Mesodermal cell (in vitro differentiated cells): Measurements from ENCODE around the gene BAIAP3.
"Not testable (repeated sequence)": the region's sequence is repeated elsewhere in the genome, so short reads cannot be mapped to it uniquely, and the experiment has no call there.

Experiments used
- H3K27ac ChIP-seq: 2 replicates; pipeline ENCODE4 v1.7.0; 2013; ENCODE audit warnings: mild to moderate bottlenecking, low read depth, low read length, moderate library complexity; ENCODE audit not compliant: severe bottlenecking
- H3K36me3 ChIP-seq: 2 replicates; pipeline ENCODE4 v1.7.1; 2013; ENCODE audit warnings: mild to moderate bottlenecking, low read length, moderate library complexity; ENCODE audit not compliant: control insufficient read depth, insufficient read depth
- H3K4me1 ChIP-seq: one replicate; pipeline ENCODE4 v1.7.1; 2013; ENCODE audit warnings: mild to moderate bottlenecking, low read length; ENCODE audit not compliant: insufficient read depth, control insufficient read depth, poor library complexity, severe bottlenecking
- H3K4me3 ChIP-seq: 2 replicates; pipeline ENCODE4 v1.7.0; 2013; ENCODE audit warnings: low read length, control low read depth, mild to moderate bottlenecking; ENCODE audit not compliant: insufficient read depth, poor library complexity, severe bottlenecking; ENCODE audit errors: extremely low read depth
- H3K9me3 ChIP-seq: 2 replicates; pipeline ENCODE4 v1.7.1; 2013; ENCODE audit warnings: mild to moderate bottlenecking, low read length, moderate library complexity; ENCODE audit not compliant: control insufficient read depth
- WGBS, 2 experiments: methylation state at CpG; one replicate each; pipeline ENCODE4 v1.1.5; 2013; ENCODE audit warnings: missing lambda C conversion rate in 2 of 2; ENCODE audit not compliant: insufficient coverage in 2 of 2; 5-methylcytosine and 5-hydroxymethylcytosine counted together

Gene BAIAP3

DNA sequence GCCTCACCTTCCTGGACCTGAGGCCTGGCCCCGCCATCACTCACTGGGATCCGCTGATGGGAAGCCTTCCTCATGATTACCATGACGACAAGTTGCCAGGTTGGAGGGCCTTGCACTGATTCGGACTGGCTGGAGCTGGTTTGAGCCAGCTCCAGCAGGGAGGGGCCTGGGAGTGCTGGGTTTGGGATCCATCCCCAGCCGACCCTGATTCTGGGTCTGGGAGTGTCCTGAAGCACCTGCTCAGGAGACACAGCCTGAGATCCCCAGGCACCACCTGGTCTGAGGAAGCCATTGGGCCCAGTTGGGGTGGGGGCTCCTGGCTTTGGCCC, 5.9 kb upstream of the BAIAP3 start:
- peaks cover 21% of the 10 kb centered on the region for H3K36me3 ChIP-seq
- peaks cover 5% of the 10 kb centered on the region for H3K9me3 ChIP-seq
- H3K4me1 ChIP-seq = peaks cover 13% of the 10 kb centered on the region
- H3K4me3 ChIP-seq = no peak overlapping the region
- H3K27ac ChIP-seq = no peak overlapping the region
- WGBS, 2 experiments = 65 to 77% methylated on average over 5 of the region's 5 CpGs

DNA sequence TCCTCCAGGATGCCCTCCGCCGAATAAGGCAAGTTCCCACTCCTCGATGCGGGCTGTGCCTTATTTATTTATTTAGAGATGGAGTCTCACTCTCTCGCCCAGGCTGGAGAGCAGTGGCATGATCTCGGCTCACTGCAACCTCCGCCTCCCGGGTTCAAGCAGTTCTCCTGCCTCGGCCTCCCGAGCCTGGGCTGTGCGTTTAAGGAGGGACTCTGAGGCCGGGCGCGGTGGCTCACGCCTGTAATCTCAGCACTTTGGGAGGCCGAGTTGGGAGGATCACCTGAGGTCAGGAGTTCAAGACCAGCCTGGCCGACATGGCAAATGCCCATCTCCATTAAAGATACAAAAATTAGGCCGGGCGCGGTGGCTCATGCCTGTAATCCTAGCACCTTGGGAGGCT, 5.3 kb upstream of the BAIAP3 start:
- H3K4me3 ChIP-seq, H3K9me3 ChIP-seq, H3K27ac ChIP-seq: not testable (repeated sequence)
- peaks cover 19% of the 10 kb centered on the region for H3K36me3 ChIP-seq
- 95 to 96% methylated on average over 17 to 18 of the region's 20 CpGs for WGBS, 2 experiments
- peaks cover 16% of the 10 kb centered on the region for H3K4me1 ChIP-seq

DNA sequence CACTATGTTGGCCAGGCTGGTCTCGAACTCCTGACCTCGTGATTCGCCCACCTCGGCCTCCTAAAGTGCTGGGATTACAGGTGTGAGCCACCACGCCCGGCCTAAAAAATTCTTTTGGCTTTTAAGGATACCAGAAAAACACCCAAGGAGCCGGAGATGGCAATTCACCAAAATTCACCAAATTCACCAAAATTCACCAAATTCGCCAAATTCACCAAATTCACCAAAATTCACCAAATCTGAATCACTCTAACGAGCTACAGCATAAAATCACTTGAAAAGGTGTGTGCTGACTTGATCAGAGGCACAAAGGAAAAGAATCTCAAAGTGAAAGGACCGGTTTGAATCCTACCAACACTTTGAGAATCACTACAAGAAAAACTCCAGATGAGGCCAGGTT, 4.5 kb upstream of the BAIAP3 start:
- H3K9me3 ChIP-seq = not testable (repeated sequence)
- peaks cover 12% of the 10 kb centered on the region for H3K36me3 ChIP-seq

DNA sequence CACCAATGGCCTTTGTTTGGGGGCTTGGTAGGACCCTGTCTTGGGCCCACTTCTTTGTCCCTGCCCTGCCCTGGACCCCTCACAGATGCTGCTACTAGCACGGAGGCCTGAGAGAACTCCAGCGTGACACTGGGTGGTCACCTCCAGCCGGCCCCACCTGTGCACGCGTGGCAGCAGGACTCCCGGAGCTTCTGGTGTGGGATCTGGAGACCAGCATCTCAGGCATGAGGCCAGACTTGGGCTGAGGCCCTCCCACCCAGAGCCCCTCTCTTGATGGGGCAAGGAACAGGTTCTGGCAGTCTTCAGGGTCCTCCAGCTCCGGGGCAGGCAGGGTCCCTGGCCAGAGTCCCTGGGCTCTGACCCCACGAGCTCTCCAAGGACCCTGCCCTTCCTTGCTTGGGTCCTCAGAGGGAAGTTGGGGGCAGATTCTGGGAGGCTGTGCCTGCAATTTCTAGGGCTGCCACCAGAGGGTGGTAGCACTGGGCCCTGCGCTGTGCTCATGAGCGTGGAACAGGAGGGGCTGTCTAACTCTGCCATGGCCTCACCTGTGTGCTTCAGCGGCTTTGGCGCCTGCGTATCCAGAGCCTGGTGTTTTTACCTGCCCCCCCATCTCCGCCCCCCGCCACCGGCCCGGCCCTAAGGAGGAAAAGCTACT, 3.1 kb upstream of the BAIAP3 start:
- WGBS, 2 experiments = 85 to 93% methylated on average over 6 to 15 of the region's 17 CpGs
- peaks cover 16% of the 10 kb centered on the region for H3K4me1 ChIP-seq
- H3K27ac ChIP-seq = no peak overlapping the region

More for the DNA sequence above, 4.5 kb upstream of the BAIAP3 start:
- H3K27ac ChIP-seq, H3K4me3 ChIP-seq: not testable (repeated sequence)
- H3K4me1 ChIP-seq = peaks cover 16% of the 10 kb centered on the region
- WGBS, 2 experiments = 93 to 98% methylated on average over 7 to 8 of the region's 10 CpGs

DNA sequence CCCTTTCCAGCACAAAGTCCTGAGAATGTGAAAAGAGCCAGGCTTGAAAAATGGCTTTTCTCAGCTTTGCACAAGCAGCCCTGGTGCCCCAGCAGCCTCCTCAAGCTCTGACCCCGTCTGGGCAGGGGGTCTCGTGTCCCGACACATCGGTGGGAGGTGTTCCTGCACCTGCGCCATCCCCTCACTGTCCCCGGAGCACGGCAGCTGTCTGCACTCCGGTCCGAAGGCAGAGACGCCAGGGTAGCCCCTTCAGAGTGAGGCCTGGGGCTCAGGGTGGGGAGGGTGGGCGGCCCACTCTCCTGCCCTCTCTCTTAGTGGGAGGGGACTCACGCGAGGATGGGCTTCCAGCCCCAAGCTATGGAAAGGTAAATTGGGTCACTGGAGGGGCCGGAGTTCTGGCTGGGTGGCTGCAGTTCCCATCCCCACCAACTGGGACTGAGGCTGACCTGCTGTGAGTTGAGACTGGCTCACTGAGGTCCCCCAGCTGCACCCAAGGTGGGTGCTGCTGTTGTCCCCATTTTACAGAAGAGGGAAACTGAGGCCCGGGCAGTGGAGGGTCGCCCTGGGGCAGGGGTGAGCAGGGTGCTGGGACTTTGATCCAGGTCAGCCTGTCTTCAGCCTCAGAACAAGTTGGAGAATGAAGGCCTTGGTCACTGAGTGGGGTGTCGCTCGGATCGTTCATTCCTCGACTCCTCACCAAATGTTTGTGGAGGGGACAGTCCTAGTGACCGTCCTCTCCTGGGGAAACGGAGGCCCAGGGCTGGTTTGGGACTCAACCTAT, 2.3 kb upstream of the BAIAP3 start:
- peaks cover 16% of the 10 kb centered on the region for H3K4me1 ChIP-seq
- peak overlapping the region; percentile 21 for H3K4me3 ChIP-seq
- peak overlapping the region; percentile 83 for H3K27ac ChIP-seq
- no peaks in the 10 kb centered on the region for H3K36me3 ChIP-seq
- H3K9me3 ChIP-seq = peaks cover 5% of the 10 kb centered on the region
- 53 to 67% methylated on average over 11 to 21 of the region's 22 CpGs for WGBS, 2 experiments

More for the DNA sequence above, 3.1 kb upstream of the BAIAP3 start:
- Histone ChIP-seq H3K9me3 (peaks cover 5% of the 10 kb centered on the region), H3K36me3 (no peaks in the 10 kb centered on the region), H3K4me3 (no peak overlapping the region)

DNA sequence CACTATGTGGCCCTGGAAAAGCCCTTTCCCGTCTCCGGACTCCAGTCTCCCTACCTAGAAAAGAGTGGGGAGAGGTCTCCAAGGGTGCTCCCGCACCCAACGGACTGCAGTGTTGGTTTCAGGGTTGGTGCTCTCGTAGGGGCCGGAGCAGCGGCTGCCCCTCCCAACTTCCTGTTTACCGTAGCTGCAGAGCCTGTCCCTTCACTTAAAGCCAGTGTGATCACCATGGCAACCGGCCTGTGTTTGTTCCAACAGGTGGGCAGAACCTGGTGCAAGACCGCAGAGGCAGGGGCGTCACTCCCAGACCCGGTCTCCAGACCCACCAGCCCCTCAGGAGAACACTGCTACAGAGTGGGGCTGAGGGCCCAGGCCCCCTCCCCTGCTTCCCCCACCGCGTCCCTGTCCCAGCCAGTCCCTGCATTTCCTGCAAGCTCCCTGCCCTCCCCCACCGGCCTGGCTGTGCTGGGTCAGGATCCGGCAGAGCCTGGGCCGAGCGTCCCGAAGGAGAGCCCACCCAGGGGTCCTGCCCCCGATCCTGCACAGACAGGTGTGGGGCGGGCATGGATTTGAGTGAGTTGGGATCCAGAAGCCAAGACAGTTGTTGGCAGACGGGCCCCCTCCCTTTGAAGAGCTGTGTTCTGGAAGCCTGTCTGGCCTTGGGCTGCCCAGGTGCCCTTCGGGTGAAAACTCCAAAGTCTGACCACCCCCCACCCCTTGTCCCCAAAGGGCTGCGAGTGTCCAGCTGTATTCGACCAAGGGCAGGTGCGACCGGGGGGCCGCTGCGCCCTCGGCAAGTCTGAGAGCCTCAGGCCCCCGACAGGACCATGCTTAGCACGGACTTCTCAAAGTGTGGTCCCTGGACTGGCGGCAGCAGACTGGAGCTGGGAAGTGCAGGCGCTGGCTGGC, 1.5 kb upstream of the BAIAP3 start:
- Histone ChIP-seq H3K4me1 (peaks cover 16% of the 10 kb centered on the region), H3K27ac (peak overlapping the region; percentile 83), H3K9me3 (peaks cover 5% of the 10 kb centered on the region), H3K36me3 (no peaks in the 10 kb centered on the region), H3K4me3 (peak overlapping the region; percentile 21)
- whole genome bisulfite sequencing, 2 experiments = 3 to 6% methylated on average over 24 to 26 of the region's 34 CpGs

DNA sequence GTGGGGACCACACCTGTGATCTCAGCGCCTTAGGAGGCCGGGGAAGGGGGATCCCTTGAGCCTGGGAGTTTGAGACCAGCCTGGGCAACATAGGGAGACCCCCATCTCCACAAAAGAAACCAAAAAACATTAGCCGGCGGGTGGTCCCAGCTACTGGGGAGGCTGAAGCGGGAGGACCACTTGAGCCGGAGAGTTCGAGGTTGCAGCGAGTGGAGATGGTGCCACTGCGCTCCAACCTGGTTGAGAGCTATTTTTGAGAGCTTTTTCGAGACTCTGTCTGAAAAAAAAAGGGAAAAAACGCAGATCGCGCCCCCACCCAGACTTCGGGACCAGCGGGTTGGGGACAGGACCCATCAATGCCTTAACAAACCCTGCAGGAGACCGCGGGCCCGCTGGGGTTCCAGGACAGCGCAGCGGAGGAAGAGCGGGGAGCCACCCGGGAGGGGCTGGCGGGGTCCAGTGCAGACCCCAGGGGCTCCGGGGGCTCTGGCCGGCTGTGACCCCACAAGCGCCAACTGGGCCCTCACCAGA, 762 bp upstream of the BAIAP3 start:
- no peaks in the 10 kb centered on the region for H3K36me3 ChIP-seq
- H3K4me1 ChIP-seq = peaks cover 16% of the 10 kb centered on the region
- 18 to 19% methylated on average over 23 to 25 of the region's 26 CpGs for WGBS, 2 experiments
- H3K4me3 ChIP-seq = peak overlapping the region; percentile 41
- H3K27ac ChIP-seq = no peak overlapping the region
- H3K9me3 ChIP-seq = peaks cover 5% of the 10 kb centered on the region

DNA sequence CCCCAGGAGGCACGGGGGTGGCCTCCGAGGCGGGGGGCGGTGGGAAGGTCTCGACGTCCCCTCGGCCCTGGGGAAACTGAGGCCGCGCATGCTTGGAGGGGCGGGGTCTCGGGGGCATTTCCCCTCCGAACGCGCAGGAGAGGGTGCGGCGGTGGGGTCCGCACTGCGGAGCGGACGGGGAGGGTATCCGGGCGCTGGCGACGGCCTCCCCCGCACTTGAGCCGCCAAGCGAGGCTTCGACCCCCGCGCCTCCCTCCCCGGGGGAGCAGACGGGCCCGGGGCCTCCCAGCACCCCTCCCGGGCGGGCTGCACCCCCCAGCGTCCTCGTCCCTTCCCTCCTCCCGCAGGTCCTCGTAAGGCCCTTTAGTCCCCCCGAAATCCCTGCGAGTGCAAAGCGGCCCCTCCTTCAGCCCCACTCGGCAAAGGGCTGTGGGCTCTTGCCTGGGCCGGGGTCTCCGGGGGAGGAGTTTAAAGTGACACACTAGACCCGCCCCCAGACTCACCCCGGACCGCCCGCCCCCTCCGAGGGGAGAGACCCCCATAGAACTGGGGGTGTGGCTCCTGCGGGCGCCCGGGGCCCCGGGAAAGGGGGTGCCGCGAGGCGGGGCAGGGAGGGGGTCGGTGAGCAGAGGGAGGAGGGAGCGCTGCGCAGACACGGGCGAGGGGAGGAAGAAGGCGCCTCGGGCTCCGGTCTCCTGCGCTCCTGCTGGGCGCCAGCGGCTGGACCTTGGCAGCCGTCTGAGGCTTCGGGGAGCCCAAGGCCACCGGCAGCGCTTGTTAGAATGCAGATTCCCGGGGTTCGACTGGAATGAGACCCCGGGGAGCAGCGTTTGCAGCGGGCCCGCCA, 632 bp downstream of the BAIAP3 start:
- no peaks in the 10 kb centered on the region for H3K36me3 ChIP-seq
- peak overlapping the region; percentile 41 for H3K4me3 ChIP-seq
- peaks cover 16% of the 10 kb centered on the region for H3K4me1 ChIP-seq
- peaks cover 5% of the 10 kb centered on the region for H3K9me3 ChIP-seq
- 5% methylated on average over 52 to 58 of the region's 78 CpGs for WGBS, 2 experiments
- no peak overlapping the region for H3K27ac ChIP-seq

DNA sequence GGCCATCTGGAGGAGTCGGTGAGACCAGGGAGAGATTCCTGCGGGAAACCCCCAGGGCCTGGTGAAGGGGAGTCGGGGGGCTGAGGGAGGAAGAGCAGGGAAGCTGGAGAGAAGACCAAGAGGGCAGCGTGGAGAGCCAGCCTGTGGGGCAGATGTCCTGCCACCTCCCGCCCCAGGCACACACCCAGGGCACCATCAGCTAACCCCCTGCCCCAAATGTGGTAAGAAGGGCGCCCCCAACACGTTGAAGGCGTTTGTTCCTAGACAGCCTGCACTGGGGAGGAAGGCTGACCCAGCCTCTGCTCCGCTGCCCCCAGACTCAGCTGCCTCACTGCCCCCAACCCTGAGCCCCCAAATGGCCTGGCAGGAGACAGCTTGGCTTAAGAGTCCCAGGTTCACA, 1.3 kb downstream of the BAIAP3 start:
- no peaks in the 10 kb centered on the region for H3K36me3 ChIP-seq
- WGBS, 2 experiments = 22 to 43% methylated on average over 4 to 7 of the region's 9 CpGs
- H3K4me1 ChIP-seq = peaks cover 16% of the 10 kb centered on the region
- H3K27ac ChIP-seq = no peak overlapping the region
- peak overlapping the region; percentile 41 for H3K4me3 ChIP-seq
- H3K9me3 ChIP-seq = peaks cover 5% of the 10 kb centered on the region
